Measurements from ENCODE around the gene AGBL3. TPM values are rescaled to one million over a fixed set of nuclear protein-coding genes. Genes with fewer than 3 reads are reported as not detected.
A peak's percentile ranks its signal among the peaks of the same experiment; 100 is the strongest.

The AGBL3 gene
- total and polyA plus RNA-seq, 2 experiments from 2014 or later = 3.2 to 5.6 TPM

- TF ChIP-seq, protein P1, sequence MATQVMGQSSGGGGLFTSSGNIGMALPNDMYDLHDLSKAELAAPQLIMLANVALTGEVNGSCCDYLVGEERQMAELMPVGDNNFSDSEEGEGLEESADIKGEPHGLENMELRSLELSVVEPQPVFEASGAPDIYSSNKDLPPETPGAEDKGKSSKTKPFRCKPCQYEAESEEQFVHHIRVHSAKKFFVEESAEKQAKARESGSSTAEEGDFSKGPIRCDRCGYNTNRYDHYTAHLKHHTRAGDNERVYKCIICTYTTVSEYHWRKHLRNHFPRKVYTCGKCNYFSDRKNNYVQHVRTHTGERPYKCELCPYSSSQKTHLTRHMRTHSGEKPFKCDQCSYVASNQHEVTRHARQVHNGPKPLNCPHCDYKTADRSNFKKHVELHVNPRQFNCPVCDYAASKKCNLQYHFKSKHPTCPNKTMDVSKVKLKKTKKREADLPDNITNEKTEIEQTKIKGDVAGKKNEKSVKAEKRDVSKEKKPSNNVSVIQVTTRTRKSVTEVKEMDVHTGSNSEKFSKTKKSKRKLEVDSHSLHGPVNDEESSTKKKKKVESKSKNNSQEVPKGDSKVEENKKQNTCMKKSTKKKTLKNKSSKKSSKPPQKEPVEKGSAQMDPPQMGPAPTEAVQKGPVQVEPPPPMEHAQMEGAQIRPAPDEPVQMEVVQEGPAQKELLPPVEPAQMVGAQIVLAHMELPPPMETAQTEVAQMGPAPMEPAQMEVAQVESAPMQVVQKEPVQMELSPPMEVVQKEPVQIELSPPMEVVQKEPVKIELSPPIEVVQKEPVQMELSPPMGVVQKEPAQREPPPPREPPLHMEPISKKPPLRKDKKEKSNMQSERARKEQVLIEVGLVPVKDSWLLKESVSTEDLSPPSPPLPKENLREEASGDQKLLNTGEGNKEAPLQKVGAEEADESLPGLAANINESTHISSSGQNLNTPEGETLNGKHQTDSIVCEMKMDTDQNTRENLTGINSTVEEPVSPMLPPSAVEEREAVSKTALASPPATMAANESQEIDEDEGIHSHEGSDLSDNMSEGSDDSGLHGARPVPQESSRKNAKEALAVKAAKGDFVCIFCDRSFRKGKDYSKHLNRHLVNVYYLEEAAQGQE (IDR thresholded peaks at IDR 0.05; ENCODE audit: unreplicated experiment) = no peak
- no peak for TF ChIP-seq ZNF331 (CRISPR knock-in tag; IDR thresholded peaks at IDR 0.05; ENCODE audit: low read depth)
- no peak for TF ChIP-seq ETS1 (IDR thresholded peaks at IDR 0.05)
- TF ChIP-seq NANOG (IDR thresholded peaks at IDR 0.05; ENCODE audit: borderline replicate concordance) = no peak
- TF ChIP-seq EZH2phosphoT487 (IDR thresholded peaks at IDR 0.05; ENCODE audit: unreplicated experiment) = no peak
Measured at GRCh38 chr7:134959810-134960209, 26.5 kb upstream of the AGBL3 start (continued).

- Mint-ChIP-seq H3K27me3 (ENCODE audit: insufficient read depth, low read depth, poor library complexity) (no peaks in the 10 kb centered on the region), H3K4me1 (no peaks in the 10 kb centered on the region), H3K36me3 (ENCODE audit: low read depth) (peaks cover 51% of the 10 kb centered on the region), H3K9me3 (no peaks in the 10 kb centered on the region), H3K4me3 (no peak overlapping the region), H3K27ac (no peak overlapping the region)
- ATAC-seq (no peak), DNase-seq (ENCODE audit: low spot score) (peak; percentile 10)
- Histone ChIP-seq H3K27ac (ENCODE audit: low read depth) (no peak overlapping the region), H3K4me2 (no peak overlapping the region), H3K4me1 (ENCODE audit: insufficient read depth) (no peaks in the 10 kb centered on the region), H3K79me2 (replicated peaks; ENCODE audit: insufficient read depth) (no peaks in the 10 kb centered on the region), H2AFZ (no peak overlapping the region), H3F3A (replicated peaks; ENCODE audit: low read depth) (no peaks in the 10 kb centered on the region), H4K20me1 (replicated peaks; ENCODE audit: insufficient read depth) (no peaks in the 10 kb centered on the region; the same call in 1 of the 2 replicates), H3K27me3 (ENCODE audit: insufficient read depth) (no peaks in the 10 kb centered on the region), H3K4me3 (no peak overlapping the region), H3K36me3 (ENCODE audit: insufficient read depth) (peaks cover 54% of the 10 kb centered on the region), H3K9me2 (ENCODE audit: insufficient read depth) (no peaks in the 10 kb centered on the region)
- no peak for TF ChIP-seq EZH2 (IDR thresholded peaks at IDR 0.05; ENCODE audit: low read depth, unreplicated experiment)
- TF ChIP-seq, protein P1 (IDR thresholded peaks at IDR 0.05; ENCODE audit: unreplicated experiment) = no peak
- TF ChIP-seq CTCF (conservative IDR thresholded peaks at IDR 0.05; ENCODE audit: low read depth in 2 of 2) = peak in 1 of 2 experiments; percentile 27; a peak in 1 of 4 replicates
Measured at GRCh38 chr7:134962270-134962780, 24.0 kb upstream of the AGBL3 start.
